H1 (cell line): ENCODE measurements around the gene CCNA2. TPM values are rescaled to one million over a fixed set of nuclear protein-coding genes. Genes with fewer than 3 reads are reported as not detected.

ENCODE experiments used
- ATF3 ChIP-seq: IDR thresholded peaks from 2 replicates; pipeline ENCODE4 v1.6.1; 2011; ENCODE audit warnings: low read depth, mild to moderate bottlenecking, low read length; ENCODE audit not compliant: insufficient read depth
- CBX8 ChIP-seq: fragments of 300-800, 300-1000 bp; sonication (generic); IDR thresholded peaks from 2 replicates; pipeline ENCODE4 v1.7.1; 2016; ENCODE audit warnings: low read depth, low read length, borderline replicate concordance
- CHD2 ChIP-seq: IDR thresholded peaks from 2 replicates; pipeline ENCODE4 v1.6.1; 2012; ENCODE audit warnings: low read length, improper control_type of control experiment
- TEAD4 ChIP-seq: IDR thresholded peaks from 2 replicates; pipeline ENCODE4 v1.6.1; 2012; ENCODE audit warnings: low read depth, low read length, inconsistent platforms, mixed read lengths
- USF2 ChIP-seq: IDR thresholded peaks from 2 replicates; pipeline ENCODE4 v1.6.1; 2011; ENCODE audit warnings: low read length, improper control_type of control experiment
- polyA plus RNA-seq, 7 experiments: library from polyadenylated mRNA; depleted of rRNA in 3 of 7; stranded (reverse) in 5 of 7; unstranded in 2 of 7; fragments of >200 nt in 5 of 7; fragments of 200-250 nt in 2 of 7; gene quantifications; 1 replicate in 5 of 7; 2 replicates in 1 of 7; 4 replicates in 1 of 7; pipeline versions ENCODE4 v1.2.1 to v1.2.3, GENCODE V29; 2011 to 2013; ENCODE audit warnings: missing spikeins in 2 of 7, mixed read lengths in 2 of 7
- total RNA-seq: library from RNA; stranded (reverse); fragmentation: NEBNext Ultra II Directional; extraction: Animal tissue kit (Norgen Biotek cat#: 25700); gene quantifications from 2 replicates; pipeline ENCODE4 v1.2.1, GENCODE V29; 2021

CCNA2 gene
- total and polyA plus RNA-seq, 2 of the 8 experiments (the other 6 are each of a cell fraction or from before 2014, with no cell fraction given): 42.1 to 98.6 TPM

- TF ChIP-seq CHD2 (no peak), TEAD4 (no peak), CBX8 (no peak), USF2 (no peak), ATF3 (no peak)
Measured at GRCh38 chr4:121773883-121774282, 49.8 kb downstream of the CCNA2 start (continued).
